PFSK-1 (cell line): Measurements from ENCODE around the gene SUCLG2.

Experiments
- FOXP2 ChIP-seq: optimal IDR thresholded peaks from 2 replicates; pipeline ENCODE3; 2011; ENCODE audit warnings: borderline replicate concordance, control low read depth, inconsistent platforms; ENCODE audit not compliant: insufficient read depth; ENCODE audit errors: extremely low read length, extremely low read depth
- POLR2AphosphoS5 ChIP-seq: IDR thresholded peaks from 2 replicates; pipeline ENCODE4 v1.6.1; 2012; ENCODE audit warnings: low read depth, mild to moderate bottlenecking, control low read depth, low read length, moderate library complexity
- SIN3A ChIP-seq: IDR thresholded peaks from 2 replicates; pipeline ENCODE4 v1.6.1; 2012; ENCODE audit warnings: mild to moderate bottlenecking, low read length, moderate library complexity, borderline replicate concordance; ENCODE audit not compliant: insufficient read depth
- TAF1 ChIP-seq: IDR thresholded peaks from 2 replicates; pipeline ENCODE4 v1.6.1; 2012; ENCODE audit warnings: low read length, control low read depth, borderline replicate concordance; ENCODE audit not compliant: insufficient read depth
- TF ChIP-seq, protein P1 (sequence below), 2 experiments: IDR thresholded peaks; 2 replicates each; pipeline versions ENCODE4 v1.6.1 to v1.8.0; 2011 to 2012; ENCODE audit warnings: low read depth in 2 of 2, low read length in 2 of 2, control low read depth in 1 of 2, inconsistent platforms in 1 of 2, mild to moderate bottlenecking in 1 of 2, moderate library complexity in 1 of 2; ENCODE audit not compliant: insufficient read depth in 1 of 2

DNA sequence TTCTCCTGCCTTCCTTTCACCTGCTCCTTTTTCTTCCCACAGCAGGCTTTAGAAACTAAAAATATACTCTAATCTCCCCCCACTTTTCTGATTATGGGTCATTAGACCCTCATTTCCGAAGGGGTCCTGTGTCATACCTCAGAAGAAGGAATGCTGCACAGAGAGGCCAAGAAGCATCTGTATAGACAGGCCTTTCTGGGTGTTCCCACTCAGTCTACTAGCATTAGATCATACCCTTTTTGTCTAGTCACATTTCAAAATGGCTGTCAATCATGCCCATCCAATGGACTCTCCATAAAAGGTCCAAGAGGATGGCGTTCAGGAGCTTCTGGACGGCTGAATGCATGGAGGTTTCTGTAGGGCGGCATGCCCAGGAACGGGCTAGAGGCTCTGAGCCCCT lies 192.2 kb downstream of the SUCLG2 start:
- no peak for TF ChIP-seq POLR2AphosphoS5
- no peak for TF ChIP-seq TAF1
- TF ChIP-seq, protein P1, sequence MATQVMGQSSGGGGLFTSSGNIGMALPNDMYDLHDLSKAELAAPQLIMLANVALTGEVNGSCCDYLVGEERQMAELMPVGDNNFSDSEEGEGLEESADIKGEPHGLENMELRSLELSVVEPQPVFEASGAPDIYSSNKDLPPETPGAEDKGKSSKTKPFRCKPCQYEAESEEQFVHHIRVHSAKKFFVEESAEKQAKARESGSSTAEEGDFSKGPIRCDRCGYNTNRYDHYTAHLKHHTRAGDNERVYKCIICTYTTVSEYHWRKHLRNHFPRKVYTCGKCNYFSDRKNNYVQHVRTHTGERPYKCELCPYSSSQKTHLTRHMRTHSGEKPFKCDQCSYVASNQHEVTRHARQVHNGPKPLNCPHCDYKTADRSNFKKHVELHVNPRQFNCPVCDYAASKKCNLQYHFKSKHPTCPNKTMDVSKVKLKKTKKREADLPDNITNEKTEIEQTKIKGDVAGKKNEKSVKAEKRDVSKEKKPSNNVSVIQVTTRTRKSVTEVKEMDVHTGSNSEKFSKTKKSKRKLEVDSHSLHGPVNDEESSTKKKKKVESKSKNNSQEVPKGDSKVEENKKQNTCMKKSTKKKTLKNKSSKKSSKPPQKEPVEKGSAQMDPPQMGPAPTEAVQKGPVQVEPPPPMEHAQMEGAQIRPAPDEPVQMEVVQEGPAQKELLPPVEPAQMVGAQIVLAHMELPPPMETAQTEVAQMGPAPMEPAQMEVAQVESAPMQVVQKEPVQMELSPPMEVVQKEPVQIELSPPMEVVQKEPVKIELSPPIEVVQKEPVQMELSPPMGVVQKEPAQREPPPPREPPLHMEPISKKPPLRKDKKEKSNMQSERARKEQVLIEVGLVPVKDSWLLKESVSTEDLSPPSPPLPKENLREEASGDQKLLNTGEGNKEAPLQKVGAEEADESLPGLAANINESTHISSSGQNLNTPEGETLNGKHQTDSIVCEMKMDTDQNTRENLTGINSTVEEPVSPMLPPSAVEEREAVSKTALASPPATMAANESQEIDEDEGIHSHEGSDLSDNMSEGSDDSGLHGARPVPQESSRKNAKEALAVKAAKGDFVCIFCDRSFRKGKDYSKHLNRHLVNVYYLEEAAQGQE (IDR thresholded peaks at IDR 0.05; ENCODE audit: insufficient read depth in 1 of 2, low read depth in 2 of 2, low read length in 2 of 2), result no peak
- TF ChIP-seq FOXP2, result no peak
- TF ChIP-seq SIN3A, result no peak
